HepG2 (cell line): ENCODE data around the gene RHOBTB3. TPM values are rescaled to one million over a fixed set of nuclear protein-coding genes. Genes with fewer than 3 reads are reported as not detected.

ENCODE experiments used
- ATF1 ChIP-seq: IDR thresholded peaks from 2 replicates; pipeline ENCODE4 v1.6.1; 2016; ENCODE audit warnings: mild to moderate bottlenecking, control low read depth
- CBFB ChIP-seq: sonication (generic); formaldehyde crosslinking; IDR thresholded peaks from 2 replicates; pipeline ENCODE4 v1.4.0; 2020; ENCODE audit warnings: missing genetic modification reagents
- ERF ChIP-seq: IDR thresholded peaks from 2 replicates; pipeline ENCODE4 v1.6.1; 2018; ENCODE audit warnings: missing biosample characterization, missing genetic modification reagents
- MYC ChIP-seq: sonication (generic); formaldehyde crosslinking; IDR thresholded peaks from 2 replicates; pipeline ENCODE4 v1.9.0; 2021; ENCODE audit warnings: missing genetic modification reagents, borderline replicate concordance
- POLR2A ChIP-seq, 2 experiments: IDR thresholded peaks; 2 replicates each; pipeline ENCODE4 v1.6.1; 2011; ENCODE audit warnings: low read depth in 2 of 2, low read length in 2 of 2, mild to moderate bottlenecking in 1 of 2, moderate library complexity in 1 of 2; ENCODE audit not compliant: insufficient read depth in 1 of 2
- RXRB ChIP-seq: IDR thresholded peaks from 2 replicates; pipeline ENCODE4 v1.6.1; 2016; ENCODE audit warnings: borderline replicate concordance, missing genetic modification reagents, missing compliant biosample characterization
- ZFP91 ChIP-seq: sonication (generic); formaldehyde crosslinking; IDR thresholded peaks from 2 replicates; pipeline ENCODE4 v1.9.0; 2022; ENCODE audit warnings: missing genetic modification reagents, mild to moderate bottlenecking, borderline replicate concordance
- ZNF280B ChIP-seq: sonication (generic); formaldehyde crosslinking; IDR thresholded peaks from 2 replicates; pipeline ENCODE4 v1.5.0; 2020; ENCODE audit warnings: missing genetic modification reagents, mild to moderate bottlenecking, borderline replicate concordance
- ZNF567 ChIP-seq: sonication (generic); formaldehyde crosslinking; IDR thresholded peaks from 2 replicates; pipeline ENCODE4 v1.8.1; 2023; ENCODE audit warnings: mild to moderate bottlenecking, missing genetic modification reagents, borderline replicate concordance
- ZNF577 ChIP-seq: sonication (generic); formaldehyde crosslinking; IDR thresholded peaks from 2 replicates; pipeline ENCODE4 v1.4.0; 2020; ENCODE audit warnings: mild to moderate bottlenecking, low read depth, missing genetic modification reagents, borderline replicate concordance
- ZNF710 ChIP-seq: sonication (generic); formaldehyde crosslinking; IDR thresholded peaks from 2 replicates; pipeline ENCODE4 v1.5.0; 2020; ENCODE audit warnings: mild to moderate bottlenecking, missing genetic modification reagents, borderline replicate concordance
- ZZZ3 ChIP-seq: sonication (generic); formaldehyde crosslinking; IDR thresholded peaks from 2 replicates; pipeline ENCODE4 v1.4.0; 2020; ENCODE audit warnings: missing genetic modification reagents, mild to moderate bottlenecking, borderline replicate concordance
- polyA plus RNA-seq, 8 experiments: library from polyadenylated mRNA; depleted of rRNA in 3 of 8; stranded (reverse) in 7 of 8; unstranded in 1 of 8; fragments of >200 nt; fragmentation: Illumina TruSeq in 4 of 8; extraction: Trizol in 4 of 8; gene quantifications; 2 replicates each; pipeline versions ENCODE4 v1.2.1 to v1.2.3, GENCODE V29; 2011 to 2016; ENCODE audit warnings: low read depth in 4 of 8, missing spikeins in 1 of 8, mixed read lengths in 1 of 8; ENCODE audit not compliant: insufficient read depth in 1 of 8
- total RNA-seq, 5 experiments: library from RNA; depleted of rRNA; stranded (reverse); fragments of >200 nt; fragmentation: Illumina TruSeq; extraction: Trizol; gene quantifications; 2 replicates each; pipeline ENCODE4 v1.2.3, GENCODE V29; 2016; ENCODE audit warnings: low read depth in 1 of 5
- TF ChIP-seq, protein P1 (sequence below): IDR thresholded peaks from 2 replicates; pipeline ENCODE4 v1.6.1; 2012; ENCODE audit warnings: low read length, improper control_type of control experiment
- TF ChIP-seq, protein P2 (sequence below): sonication (generic); formaldehyde crosslinking; IDR thresholded peaks from 2 replicates; pipeline ENCODE4 v1.4.0; 2020; ENCODE audit warnings: missing genetic modification reagents

The RHOBTB3 gene
- total and polyA plus RNA-seq, 2 of the 13 experiments (the other 11 are each of a cell fraction or from before 2014, with no cell fraction given): 31.6 to 35.4 TPM

DNA sequence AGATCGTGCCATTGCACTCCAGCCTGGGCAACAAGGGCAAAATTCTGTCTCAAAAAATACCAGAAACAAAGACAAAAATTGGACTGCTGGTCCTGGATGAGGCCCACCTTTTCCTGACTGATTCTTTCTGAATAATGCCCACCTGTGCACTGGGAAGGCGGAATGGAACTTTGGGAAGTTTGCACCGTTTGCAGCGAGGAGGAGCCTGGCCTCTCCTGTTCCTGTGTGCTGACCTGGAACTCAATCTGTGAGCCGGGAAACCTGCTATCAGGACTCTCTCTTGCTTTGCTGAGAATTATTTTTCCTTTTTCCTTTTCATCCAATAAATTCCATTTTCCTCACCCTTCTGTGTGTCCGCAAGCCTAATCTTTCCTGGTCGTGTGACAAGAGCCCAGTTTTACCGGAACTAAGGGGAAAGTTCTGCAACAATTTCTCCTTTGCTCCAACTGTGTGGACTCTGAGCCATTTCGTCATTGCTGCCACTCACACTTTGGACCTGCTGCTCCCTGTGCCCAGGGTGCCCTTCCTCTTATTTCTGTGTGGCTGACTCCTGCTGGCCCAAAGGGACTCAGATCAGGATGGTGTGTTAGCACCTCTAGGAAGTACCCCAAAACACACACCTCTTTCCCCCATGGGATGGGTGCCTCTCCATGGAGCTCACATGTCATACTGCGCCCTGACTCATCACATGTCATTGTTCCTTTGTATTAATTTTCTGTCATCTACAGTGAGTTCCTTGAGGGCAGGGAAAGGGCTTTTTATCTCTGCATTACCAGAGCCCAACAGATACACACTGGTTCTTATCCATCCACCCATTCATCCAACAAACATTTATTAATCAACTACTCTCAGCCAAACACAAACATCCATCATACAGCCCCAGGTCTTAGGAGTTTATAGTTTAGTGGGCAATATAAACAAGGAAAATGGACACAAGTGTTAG is 96.1 kb downstream of the RHOBTB3 start (continued):
- TF ChIP-seq MYC (CRISPR knock-in tag) (peak; percentile 57; the same call in 1 of the 2 replicates), ZNF577 (CRISPR knock-in tag) (no peak), POLR2A (IDR thresholded peaks at IDR 0.05; ENCODE audit: insufficient read depth in 1 of 2, low read depth in 2 of 2, low read length in 2 of 2) (peak; percentile 37 to 50; a peak in 2 of 4 replicates), RXRB (CRISPR knock-in tag) (peak; percentile 80), ATF1 (CRISPR knock-in tag) (no peak), CBFB (peak; percentile 63; the same call in 1 of the 2 replicates), ZNF567 (CRISPR knock-in tag) (peak; percentile 46; the same call in 1 of the 2 replicates), ZFP91 (peak; percentile 42; the same call in 1 of the 2 replicates), ERF (peak; percentile 85; the same call in 1 of the 2 replicates), ZZZ3 (CRISPR knock-in tag) (no peak), ZNF710 (peak; percentile 78; the same call in 1 of the 2 replicates), ZNF280B (no peak)
- TF ChIP-seq, protein P1, sequence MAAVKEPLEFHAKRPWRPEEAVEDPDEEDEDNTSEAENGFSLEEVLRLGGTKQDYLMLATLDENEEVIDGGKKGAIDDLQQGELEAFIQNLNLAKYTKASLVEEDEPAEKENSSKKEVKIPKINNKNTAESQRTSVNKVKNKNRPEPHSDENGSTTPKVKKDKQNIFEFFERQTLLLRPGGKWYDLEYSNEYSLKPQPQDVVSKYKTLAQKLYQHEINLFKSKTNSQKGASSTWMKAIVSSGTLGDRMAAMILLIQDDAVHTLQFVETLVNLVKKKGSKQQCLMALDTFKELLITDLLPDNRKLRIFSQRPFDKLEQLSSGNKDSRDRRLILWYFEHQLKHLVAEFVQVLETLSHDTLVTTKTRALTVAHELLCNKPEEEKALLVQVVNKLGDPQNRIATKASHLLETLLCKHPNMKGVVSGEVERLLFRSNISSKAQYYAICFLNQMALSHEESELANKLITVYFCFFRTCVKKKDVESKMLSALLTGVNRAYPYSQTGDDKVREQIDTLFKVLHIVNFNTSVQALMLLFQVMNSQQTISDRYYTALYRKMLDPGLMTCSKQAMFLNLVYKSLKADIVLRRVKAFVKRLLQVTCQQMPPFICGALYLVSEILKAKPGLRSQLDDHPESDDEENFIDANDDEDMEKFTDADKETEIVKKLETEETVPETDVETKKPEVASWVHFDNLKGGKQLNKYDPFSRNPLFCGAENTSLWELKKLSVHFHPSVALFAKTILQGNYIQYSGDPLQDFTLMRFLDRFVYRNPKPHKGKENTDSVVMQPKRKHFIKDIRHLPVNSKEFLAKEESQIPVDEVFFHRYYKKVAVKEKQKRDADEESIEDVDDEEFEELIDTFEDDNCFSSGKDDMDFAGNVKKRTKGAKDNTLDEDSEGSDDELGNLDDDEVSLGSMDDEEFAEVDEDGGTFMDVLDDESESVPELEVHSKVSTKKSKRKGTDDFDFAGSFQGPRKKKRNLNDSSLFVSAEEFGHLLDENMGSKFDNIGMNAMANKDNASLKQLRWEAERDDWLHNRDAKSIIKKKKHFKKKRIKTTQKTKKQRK: no peak
- TF ChIP-seq, protein P2, sequence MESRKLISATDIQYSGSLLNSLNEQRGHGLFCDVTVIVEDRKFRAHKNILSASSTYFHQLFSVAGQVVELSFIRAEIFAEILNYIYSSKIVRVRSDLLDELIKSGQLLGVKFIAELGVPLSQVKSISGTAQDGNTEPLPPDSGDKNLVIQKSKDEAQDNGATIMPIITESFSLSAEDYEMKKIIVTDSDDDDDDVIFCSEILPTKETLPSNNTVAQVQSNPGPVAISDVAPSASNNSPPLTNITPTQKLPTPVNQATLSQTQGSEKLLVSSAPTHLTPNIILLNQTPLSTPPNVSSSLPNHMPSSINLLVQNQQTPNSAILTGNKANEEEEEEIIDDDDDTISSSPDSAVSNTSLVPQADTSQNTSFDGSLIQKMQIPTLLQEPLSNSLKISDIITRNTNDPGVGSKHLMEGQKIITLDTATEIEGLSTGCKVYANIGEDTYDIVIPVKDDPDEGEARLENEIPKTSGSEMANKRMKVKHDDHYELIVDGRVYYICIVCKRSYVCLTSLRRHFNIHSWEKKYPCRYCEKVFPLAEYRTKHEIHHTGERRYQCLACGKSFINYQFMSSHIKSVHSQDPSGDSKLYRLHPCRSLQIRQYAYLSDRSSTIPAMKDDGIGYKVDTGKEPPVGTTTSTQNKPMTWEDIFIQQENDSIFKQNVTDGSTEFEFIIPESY (CRISPR knock-in tag): peak; percentile 50
